H9 (cell line): ENCODE measurements around the gene SIGLEC7. TPM values are rescaled to one million over a fixed set of nuclear protein-coding genes. Genes with fewer than 3 reads are reported as not detected.

Experiments
- DNase-seq: peaks from one replicate; pipeline ENCODE4 v3.0.0-alpha.2; 2017
- H2AFZ ChIP-seq: one replicate; pipeline ENCODE4 v1.6.1; 2013; ENCODE audit warnings: mild to moderate bottlenecking, low read length, control low read depth, moderate library complexity
- H2AK5ac ChIP-seq: 2 replicates; pipeline ENCODE4 v1.6.1; 2013; ENCODE audit warnings: low read length, control low read depth, mixed read lengths; ENCODE audit not compliant: insufficient read length
- H2BK120ac ChIP-seq: one replicate; pipeline ENCODE4 v1.6.1; 2013; ENCODE audit warnings: low read depth, mild to moderate bottlenecking, low read length, control low read depth, inconsistent platforms; ENCODE audit not compliant: poor library complexity, severe bottlenecking
- H2BK12ac ChIP-seq: 2 replicates; pipeline ENCODE4 v1.6.1; 2013; ENCODE audit warnings: low read length, control low read depth, mixed read lengths, low read depth; ENCODE audit not compliant: insufficient read length
- H2BK15ac ChIP-seq: 2 replicates; pipeline ENCODE4 v1.6.1; 2013; ENCODE audit warnings: low read depth, low read length, control low read depth
- H2BK20ac ChIP-seq: one replicate; pipeline ENCODE4 v1.6.1; 2013; ENCODE audit warnings: low read depth, mild to moderate bottlenecking, low read length, control low read depth, inconsistent platforms; ENCODE audit not compliant: poor library complexity, severe bottlenecking
- H2BK5ac ChIP-seq: 2 replicates; pipeline ENCODE4 v1.6.1; 2013; ENCODE audit warnings: low read length, control low read depth, mixed read lengths; ENCODE audit not compliant: insufficient read length
- H3K14ac ChIP-seq: 2 replicates; pipeline ENCODE4 v1.6.1; 2013; ENCODE audit warnings: low read length, control low read depth; ENCODE audit not compliant: insufficient read depth
- H3K18ac ChIP-seq: 2 replicates; pipeline ENCODE4 v1.6.1; 2013; ENCODE audit warnings: low read depth, mild to moderate bottlenecking, mixed read lengths, low read length, control low read depth; ENCODE audit not compliant: insufficient read length
- H3K23ac ChIP-seq: 2 replicates; pipeline ENCODE4 v1.6.1; 2013; ENCODE audit warnings: low read length, control low read depth, mixed read lengths, low read depth; ENCODE audit not compliant: insufficient read length
- H3K23me2 ChIP-seq: 2 replicates; pipeline ENCODE4 v1.6.1; 2013; ENCODE audit warnings: low read depth, mild to moderate bottlenecking, mixed read lengths, low read length, control low read depth; ENCODE audit not compliant: insufficient read length, poor library complexity, severe bottlenecking
- H3K27ac ChIP-seq: 2 replicates; pipeline ENCODE4 v1.5.1; 2013; ENCODE audit warnings: low read length, control low read depth, mixed read lengths, low read depth; ENCODE audit not compliant: insufficient read length
- H3K27me3 ChIP-seq: 2 replicates; pipeline ENCODE4 v1.6.1; 2013; ENCODE audit warnings: low read length, control low read depth, inconsistent platforms; ENCODE audit not compliant: insufficient read depth
- H3K4ac ChIP-seq: 2 replicates; pipeline ENCODE4 v1.6.1; 2013; ENCODE audit warnings: low read depth, mild to moderate bottlenecking, control low read depth, inconsistent platforms, low read length, moderate library complexity
- H3K4me1 ChIP-seq: 2 replicates; pipeline ENCODE4 v1.6.1; 2013; ENCODE audit warnings: low read length, control low read depth, inconsistent platforms; ENCODE audit not compliant: insufficient read depth
- H3K4me2 ChIP-seq: 2 replicates; pipeline ENCODE4 v1.6.1; 2013; ENCODE audit warnings: low read length, control low read depth, mixed read lengths; ENCODE audit not compliant: insufficient read length, insufficient read depth
- H3K56ac ChIP-seq: 2 replicates; pipeline ENCODE4 v1.6.1; 2013; ENCODE audit warnings: low read depth, mild to moderate bottlenecking, mixed read lengths, low read length, control low read depth; ENCODE audit not compliant: insufficient read length
- H3K79me1 ChIP-seq: 2 replicates; pipeline ENCODE4 v1.6.1; 2013; ENCODE audit warnings: low read depth, mild to moderate bottlenecking, moderate library complexity, low read length, control low read depth, inconsistent platforms; ENCODE audit not compliant: insufficient read depth, poor library complexity, severe bottlenecking
- H3K79me2 ChIP-seq: 2 replicates; pipeline ENCODE4 v1.6.1; 2013; ENCODE audit warnings: low read length, control low read depth, inconsistent platforms; ENCODE audit not compliant: insufficient read depth
- H3K9ac ChIP-seq: 2 replicates; pipeline ENCODE4 v1.6.1; 2013; ENCODE audit warnings: low read length, control low read depth, mixed read lengths; ENCODE audit not compliant: insufficient read length; ENCODE audit errors: extremely low read depth
- H3K9me3 ChIP-seq: one replicate; pipeline ENCODE4 v1.6.1; 2013; ENCODE audit warnings: low read depth, low read length, inconsistent platforms; ENCODE audit not compliant: control insufficient read depth
- H3T11ph ChIP-seq: one replicate; pipeline ENCODE4 v1.6.1; 2013; ENCODE audit warnings: mild to moderate bottlenecking, low read length, control low read depth, inconsistent platforms
- H4K20me1 ChIP-seq: one replicate; pipeline ENCODE4 v1.6.1; 2013; ENCODE audit not compliant: control insufficient read depth, insufficient read length, insufficient read depth
- H4K5ac ChIP-seq: 2 replicates; pipeline ENCODE4 v1.6.1; 2013; ENCODE audit warnings: low read depth, mild to moderate bottlenecking, mixed read lengths, low read length, control low read depth; ENCODE audit not compliant: insufficient read length
- H4K8ac ChIP-seq: replicated peaks from 2 replicates; pipeline ENCODE4 v1.6.1; 2013; ENCODE audit warnings: low read length, control low read depth, mixed read lengths, low read depth; ENCODE audit not compliant: insufficient read length
- H4K91ac ChIP-seq: 2 replicates; pipeline ENCODE4 v1.6.1; 2013; ENCODE audit warnings: low read depth, mild to moderate bottlenecking, moderate library complexity, mixed read lengths, low read length, control low read depth; ENCODE audit not compliant: insufficient read length
- H3K27ac Mint-ChIP-seq, 3 experiments: 2 replicates in 2 of 3; 3 replicates in 1 of 3; pipeline ENCODE4 v1.8.0; 2020 to 2021; ENCODE audit warnings: mixed read lengths in 3 of 3, mild to moderate bottlenecking in 1 of 3, moderate library complexity in 1 of 3
- H3K27me3 Mint-ChIP-seq: 2 replicates; pipeline ENCODE4 v1.8.0; 2021; ENCODE audit warnings: low read depth, mild to moderate bottlenecking, moderate library complexity, mixed read lengths
- H3K36me3 Mint-ChIP-seq, 3 experiments: 2 replicates in 2 of 3; 3 replicates in 1 of 3; pipeline ENCODE4 v1.8.0; 2020 to 2021; ENCODE audit warnings: low read depth in 3 of 3, mixed read lengths in 3 of 3; ENCODE audit not compliant: insufficient read depth in 1 of 3
- H3K4me1 Mint-ChIP-seq, 2 experiments: 2 replicates each; pipeline ENCODE4 v1.8.0; 2020; ENCODE audit warnings: mixed read lengths in 2 of 2
- H3K4me3 Mint-ChIP-seq, 2 experiments: 2 replicates in 1 of 2; 3 replicates in 1 of 2; pipeline ENCODE4 v1.8.0; 2020 to 2021; ENCODE audit warnings: mild to moderate bottlenecking in 2 of 2, mixed read lengths in 2 of 2, moderate library complexity in 1 of 2
- H3K9me3 Mint-ChIP-seq, 2 experiments: 2 replicates in 1 of 2; 3 replicates in 1 of 2; pipeline ENCODE4 v1.8.0; 2020; ENCODE audit warnings: mild to moderate bottlenecking in 2 of 2, mixed read lengths in 2 of 2, moderate library complexity in 1 of 2
- CTCF ChIP-seq: fragments of 200-600 bp; sonication (generic); conservative IDR thresholded peaks from 3 replicates; pipeline ENCODE4 v1.8.0; 2021; ENCODE audit warnings: antibody characterized with exemption, mild to moderate bottlenecking
- WGBS: extraction: QIAGEN DNeasy Blood & Tissue Kit; methylation state at CpG from one replicate; pipeline ENCODE4 v1.1.7; 2013; ENCODE audit warnings: missing lambda C conversion rate, low lambda C conversion rate, mixed read lengths; ENCODE audit not compliant: insufficient read length; ENCODE audit errors: extremely low coverage; 5-methylcytosine and 5-hydroxymethylcytosine counted together
- total RNA-seq: library from RNA; stranded (reverse); gene quantifications from 2 replicates; pipeline ENCODE4 v1.2.1, GENCODE V29; 2021

Gene SIGLEC7
- total RNA-seq, 1 experiment from 2014 or later = not detected

GRCh38 chr19:51181377-51181912 is 39.3 kb downstream of the SIGLEC7 start:
- Histone ChIP-seq H4K8ac (no peak overlapping the region), H4K91ac (no peak overlapping the region), H3K4ac (no peak overlapping the region), H2AFZ (no peak overlapping the region), H2BK12ac (no peak overlapping the region), H3K9me3 (no peaks in the 10 kb centered on the region), H3K79me2 (no peaks in the 10 kb centered on the region), H2BK120ac (no peak overlapping the region), H3K4me2 (no peak overlapping the region), H3K23ac (no peak overlapping the region), H3K18ac (no peak overlapping the region), H3K23me2 (peaks cover 2% of the 10 kb centered on the region), H3K27ac (no peak overlapping the region), H2AK5ac (no peak overlapping the region), H3K14ac (no peak overlapping the region), H4K5ac (no peak overlapping the region), H3K27me3 (no peaks in the 10 kb centered on the region; the same call in 1 of the 2 replicates), H3K56ac (no peak overlapping the region), H2BK20ac (no peak overlapping the region), H2BK5ac (no peak overlapping the region), H4K20me1 (no peaks in the 10 kb centered on the region), H3K79me1 (no peaks in the 10 kb centered on the region), H3K4me1 (no peaks in the 10 kb centered on the region), H3K9ac (no peak overlapping the region), H2BK15ac (no peak overlapping the region), H3T11ph (no peak overlapping the region)
- peaks cover 0 to 2% of the 10 kb centered on the region in 2 experiments; a peak in 1 of 4 replicates for H3K4me1 Mint-ChIP-seq
- peaks cover 0 to 47% of the 10 kb centered on the region in 2 experiments; a peak in 3 of 5 replicates for H3K9me3 Mint-ChIP-seq
- H3K4me3 Mint-ChIP-seq = no peak overlapping the region
- no CpG with 5 or more reads among the region's 39 CpGs for WGBS
- H3K27me3 Mint-ChIP-seq = peaks cover 37% of the 10 kb centered on the region
- TF ChIP-seq CTCF = no peak
- H3K36me3 Mint-ChIP-seq = no peaks in the 10 kb centered on the region
- DNase-seq = no peak
- H3K27ac Mint-ChIP-seq = no peak overlapping the region
